SU-DHL-6 (cell line): ENCODE results near the gene UNC13B.

Source experiments
- H2AFZ ChIP-seq: fragments of 200-600 bp; sonication (generic); 2 replicates; pipeline ENCODE4 v1.6.1; 2014; ENCODE audit warnings: low read depth, mild to moderate bottlenecking, moderate library complexity, mixed read lengths, antibody characterized with exemption, low read length; ENCODE audit not compliant: severe bottlenecking
- H3F3A ChIP-seq: fragments of 200-600 bp; shearing (Covaris generic); 2 replicates; pipeline ENCODE4 v1.6.0; 2016; ENCODE audit warnings: antibody characterized with exemption, mild to moderate bottlenecking; ENCODE audit not compliant: insufficient read depth
- H3K27ac ChIP-seq: fragments of 200-600 bp; sonication (generic); 2 replicates; pipeline ENCODE4 v1.5.1; 2016; ENCODE audit warnings: low read depth, mild to moderate bottlenecking, low read length, moderate library complexity, mixed read lengths
- H3K27me3 ChIP-seq: fragments of 200-600 bp; sonication (generic), shearing (Covaris generic); 2 replicates; pipeline ENCODE4 v1.6.0; 2014; ENCODE audit warnings: mild to moderate bottlenecking, low read length
- H3K36me3 ChIP-seq: fragments of 200-600 bp; sonication (generic); 2 replicates; pipeline ENCODE4 v1.6.1; 2014; ENCODE audit warnings: mild to moderate bottlenecking, low read length, mixed read lengths
- H3K4me2 ChIP-seq: fragments of 300-600, 200-600 bp; shearing (Covaris generic), sonication (generic); 2 replicates; pipeline ENCODE4 v1.6.0; 2014; ENCODE audit warnings: low read length, low read depth, mild to moderate bottlenecking; ENCODE audit not compliant: poor library complexity, severe bottlenecking
- H3K4me3 ChIP-seq: fragments of 200-600 bp; sonication (generic); 2 replicates; pipeline ENCODE4 v1.5.1; 2014; ENCODE audit warnings: antibody characterized with exemption, low read length, mild to moderate bottlenecking, mixed read lengths; ENCODE audit not compliant: insufficient read depth, poor library complexity, severe bottlenecking
- H3K79me2 ChIP-seq: fragments of 200-600 bp; sonication (generic); 2 replicates; pipeline ENCODE4 v1.6.1; 2014; ENCODE audit warnings: mild to moderate bottlenecking, low read length, moderate library complexity; ENCODE audit not compliant: insufficient read depth
- H3K9ac ChIP-seq: fragments of 200-600 bp; sonication (generic); 2 replicates; pipeline ENCODE4 v1.7.0; 2014; ENCODE audit warnings: mild to moderate bottlenecking, low read length
- H3K9me2 ChIP-seq: fragments of 200-600 bp; sonication (generic); replicated peaks from 2 replicates; pipeline ENCODE4 v1.6.1; 2014; ENCODE audit warnings: low read length; ENCODE audit not compliant: insufficient read depth
- H3K9me3 ChIP-seq: fragments of 200-600 bp; sonication (generic); 2 replicates; pipeline ENCODE4 v1.6.1; 2014; ENCODE audit warnings: low read length, mixed read lengths; ENCODE audit not compliant: insufficient read depth
- H4K20me1 ChIP-seq: fragments of 200-600 bp; sonication (generic); 2 replicates; pipeline ENCODE4 v1.6.1; 2014; ENCODE audit warnings: low read depth, mild to moderate bottlenecking, antibody characterized with exemption, low read length, moderate library complexity, mixed read lengths
- CTCF ChIP-seq: fragments of 200-600 bp; sonication (generic); IDR thresholded peaks from one replicate; pipeline ENCODE4 v1.5.1; 2017; ENCODE audit warnings: antibody characterized with exemption, mild to moderate bottlenecking, low read length, moderate library complexity; ENCODE audit not compliant: insufficient read depth, poor library complexity, severe bottlenecking
- EZH2phosphoT487 ChIP-seq: fragments of 200-600 bp; sonication (generic), shearing (Covaris generic); conservative IDR thresholded peaks from 2 replicates; pipeline ENCODE4 v1.6.1; 2018; ENCODE audit warnings: mild to moderate bottlenecking, antibody characterized with exemption, low read length, moderate library complexity, mixed read lengths

UNC13B gene

GRCh38 chr9:35423499-35423898 is 261.7 kb downstream of the UNC13B start:
- H3K9ac ChIP-seq = no peak overlapping the region
- no peaks in the 10 kb centered on the region for H3K79me2 ChIP-seq
- no peak overlapping the region for H3K4me3 ChIP-seq
- no peaks in the 10 kb centered on the region for H3F3A ChIP-seq
- TF ChIP-seq EZH2phosphoT487 = no peak
- no peak for TF ChIP-seq CTCF
- no peaks in the 10 kb centered on the region for H3K9me3 ChIP-seq
- H3K4me2 ChIP-seq = no peak overlapping the region
- H3K27ac ChIP-seq = no peak overlapping the region
- H3K9me2 ChIP-seq = no peaks in the 10 kb centered on the region
- no peaks in the 10 kb centered on the region for H3K36me3 ChIP-seq
- no peaks in the 10 kb centered on the region for H3K27me3 ChIP-seq
- H2AFZ ChIP-seq = no peak overlapping the region
- H4K20me1 ChIP-seq = no peaks in the 10 kb centered on the region

GRCh38 chr9:35424356-35425352 is 262.8 kb downstream of the UNC13B start:
- no peak overlapping the region for H3K4me3 ChIP-seq
- H4K20me1 ChIP-seq = no peaks in the 10 kb centered on the region
- no peaks in the 10 kb centered on the region for H3K79me2 ChIP-seq
- no peak for TF ChIP-seq CTCF
- no peak for TF ChIP-seq EZH2phosphoT487
- H2AFZ ChIP-seq = no peak overlapping the region
- H3K9ac ChIP-seq = no peak overlapping the region
- H3K27ac ChIP-seq = no peak overlapping the region
- no peaks in the 10 kb centered on the region for H3K9me3 ChIP-seq
- no peaks in the 10 kb centered on the region for H3K36me3 ChIP-seq
- H3K27me3 ChIP-seq = no peaks in the 10 kb centered on the region
- H3K4me2 ChIP-seq = no peak overlapping the region
- H3F3A ChIP-seq = no peaks in the 10 kb centered on the region
- no peaks in the 10 kb centered on the region for H3K9me2 ChIP-seq

GRCh38 chr9:35426627-35427026 is 264.8 kb downstream of the UNC13B start:
- Histone ChIP-seq H3F3A (no peaks in the 10 kb centered on the region), H3K9me2 (no peaks in the 10 kb centered on the region), H3K4me3 (no peak overlapping the region), H3K4me2 (no peak overlapping the region), H3K36me3 (no peaks in the 10 kb centered on the region), H3K27me3 (no peaks in the 10 kb centered on the region), H4K20me1 (no peaks in the 10 kb centered on the region), H3K9me3 (no peaks in the 10 kb centered on the region), H3K9ac (no peak overlapping the region), H3K27ac (no peak overlapping the region), H3K79me2 (no peaks in the 10 kb centered on the region), H2AFZ (no peak overlapping the region)
- TF ChIP-seq CTCF (no peak), EZH2phosphoT487 (no peak)
